ENCODE data around the gene LHFPL4.

DNA sequence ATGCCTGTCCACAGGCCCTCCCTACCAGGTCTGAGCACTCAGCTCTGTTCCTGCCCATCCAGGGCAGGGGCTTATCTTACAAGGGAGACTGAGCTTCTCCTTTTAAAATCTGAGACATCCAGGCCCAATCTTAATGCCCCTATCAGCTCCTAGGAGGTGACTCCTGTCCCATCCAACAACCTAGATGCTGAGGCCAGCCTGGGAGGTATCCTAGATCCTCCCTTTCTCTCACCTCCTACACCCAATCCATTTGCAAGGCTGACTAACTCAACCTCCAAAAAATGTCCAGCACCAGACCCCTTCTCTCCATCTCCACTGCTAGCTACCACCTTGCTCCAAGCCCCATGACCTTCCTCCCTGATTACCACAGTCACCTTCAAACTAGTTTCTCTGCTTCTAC is 17.4 kb downstream of the LHFPL4 start:
- TF ChIP-seq RFX5 (IDR thresholded peaks at IDR 0.05) (no peak), RNF2 (IDR thresholded peaks at IDR 0.05; ENCODE audit: borderline replicate concordance, low read depth) (no peak), CEBPB (IDR thresholded peaks at IDR 0.05) (no peak), SMC3 (IDR thresholded peaks at IDR 0.05) (no peak), POLR2A (IDR thresholded peaks at IDR 0.05; ENCODE audit: low read length) (no peak)
- TF ChIP-seq, protein P1, sequence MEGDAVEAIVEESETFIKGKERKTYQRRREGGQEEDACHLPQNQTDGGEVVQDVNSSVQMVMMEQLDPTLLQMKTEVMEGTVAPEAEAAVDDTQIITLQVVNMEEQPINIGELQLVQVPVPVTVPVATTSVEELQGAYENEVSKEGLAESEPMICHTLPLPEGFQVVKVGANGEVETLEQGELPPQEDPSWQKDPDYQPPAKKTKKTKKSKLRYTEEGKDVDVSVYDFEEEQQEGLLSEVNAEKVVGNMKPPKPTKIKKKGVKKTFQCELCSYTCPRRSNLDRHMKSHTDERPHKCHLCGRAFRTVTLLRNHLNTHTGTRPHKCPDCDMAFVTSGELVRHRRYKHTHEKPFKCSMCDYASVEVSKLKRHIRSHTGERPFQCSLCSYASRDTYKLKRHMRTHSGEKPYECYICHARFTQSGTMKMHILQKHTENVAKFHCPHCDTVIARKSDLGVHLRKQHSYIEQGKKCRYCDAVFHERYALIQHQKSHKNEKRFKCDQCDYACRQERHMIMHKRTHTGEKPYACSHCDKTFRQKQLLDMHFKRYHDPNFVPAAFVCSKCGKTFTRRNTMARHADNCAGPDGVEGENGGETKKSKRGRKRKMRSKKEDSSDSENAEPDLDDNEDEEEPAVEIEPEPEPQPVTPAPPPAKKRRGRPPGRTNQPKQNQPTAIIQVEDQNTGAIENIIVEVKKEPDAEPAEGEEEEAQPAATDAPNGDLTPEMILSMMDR (IDR thresholded peaks at IDR 0.05), result no peak
- TF ChIP-seq, protein P2, sequence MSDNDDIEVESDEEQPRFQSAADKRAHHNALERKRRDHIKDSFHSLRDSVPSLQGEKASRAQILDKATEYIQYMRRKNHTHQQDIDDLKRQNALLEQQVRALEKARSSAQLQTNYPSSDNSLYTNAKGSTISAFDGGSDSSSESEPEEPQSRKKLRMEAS (IDR thresholded peaks at IDR 0.05), result no peak
- TF ChIP-seq, protein P3, sequence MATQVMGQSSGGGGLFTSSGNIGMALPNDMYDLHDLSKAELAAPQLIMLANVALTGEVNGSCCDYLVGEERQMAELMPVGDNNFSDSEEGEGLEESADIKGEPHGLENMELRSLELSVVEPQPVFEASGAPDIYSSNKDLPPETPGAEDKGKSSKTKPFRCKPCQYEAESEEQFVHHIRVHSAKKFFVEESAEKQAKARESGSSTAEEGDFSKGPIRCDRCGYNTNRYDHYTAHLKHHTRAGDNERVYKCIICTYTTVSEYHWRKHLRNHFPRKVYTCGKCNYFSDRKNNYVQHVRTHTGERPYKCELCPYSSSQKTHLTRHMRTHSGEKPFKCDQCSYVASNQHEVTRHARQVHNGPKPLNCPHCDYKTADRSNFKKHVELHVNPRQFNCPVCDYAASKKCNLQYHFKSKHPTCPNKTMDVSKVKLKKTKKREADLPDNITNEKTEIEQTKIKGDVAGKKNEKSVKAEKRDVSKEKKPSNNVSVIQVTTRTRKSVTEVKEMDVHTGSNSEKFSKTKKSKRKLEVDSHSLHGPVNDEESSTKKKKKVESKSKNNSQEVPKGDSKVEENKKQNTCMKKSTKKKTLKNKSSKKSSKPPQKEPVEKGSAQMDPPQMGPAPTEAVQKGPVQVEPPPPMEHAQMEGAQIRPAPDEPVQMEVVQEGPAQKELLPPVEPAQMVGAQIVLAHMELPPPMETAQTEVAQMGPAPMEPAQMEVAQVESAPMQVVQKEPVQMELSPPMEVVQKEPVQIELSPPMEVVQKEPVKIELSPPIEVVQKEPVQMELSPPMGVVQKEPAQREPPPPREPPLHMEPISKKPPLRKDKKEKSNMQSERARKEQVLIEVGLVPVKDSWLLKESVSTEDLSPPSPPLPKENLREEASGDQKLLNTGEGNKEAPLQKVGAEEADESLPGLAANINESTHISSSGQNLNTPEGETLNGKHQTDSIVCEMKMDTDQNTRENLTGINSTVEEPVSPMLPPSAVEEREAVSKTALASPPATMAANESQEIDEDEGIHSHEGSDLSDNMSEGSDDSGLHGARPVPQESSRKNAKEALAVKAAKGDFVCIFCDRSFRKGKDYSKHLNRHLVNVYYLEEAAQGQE (IDR thresholded peaks at IDR 0.05), result no peak
- TF ChIP-seq, protein P4, sequence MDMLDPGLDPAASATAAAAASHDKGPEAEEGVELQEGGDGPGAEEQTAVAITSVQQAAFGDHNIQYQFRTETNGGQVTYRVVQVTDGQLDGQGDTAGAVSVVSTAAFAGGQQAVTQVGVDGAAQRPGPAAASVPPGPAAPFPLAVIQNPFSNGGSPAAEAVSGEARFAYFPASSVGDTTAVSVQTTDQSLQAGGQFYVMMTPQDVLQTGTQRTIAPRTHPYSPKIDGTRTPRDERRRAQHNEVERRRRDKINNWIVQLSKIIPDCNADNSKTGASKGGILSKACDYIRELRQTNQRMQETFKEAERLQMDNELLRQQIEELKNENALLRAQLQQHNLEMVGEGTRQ (IDR thresholded peaks at IDR 0.05), result no peak
